Measurements from ENCODE around the gene OXT.
"Not testable (repeated sequence)": the region's sequence is repeated elsewhere in the genome, so short reads cannot be mapped to it uniquely, and the experiment has no call there.

OXT gene

DNA sequence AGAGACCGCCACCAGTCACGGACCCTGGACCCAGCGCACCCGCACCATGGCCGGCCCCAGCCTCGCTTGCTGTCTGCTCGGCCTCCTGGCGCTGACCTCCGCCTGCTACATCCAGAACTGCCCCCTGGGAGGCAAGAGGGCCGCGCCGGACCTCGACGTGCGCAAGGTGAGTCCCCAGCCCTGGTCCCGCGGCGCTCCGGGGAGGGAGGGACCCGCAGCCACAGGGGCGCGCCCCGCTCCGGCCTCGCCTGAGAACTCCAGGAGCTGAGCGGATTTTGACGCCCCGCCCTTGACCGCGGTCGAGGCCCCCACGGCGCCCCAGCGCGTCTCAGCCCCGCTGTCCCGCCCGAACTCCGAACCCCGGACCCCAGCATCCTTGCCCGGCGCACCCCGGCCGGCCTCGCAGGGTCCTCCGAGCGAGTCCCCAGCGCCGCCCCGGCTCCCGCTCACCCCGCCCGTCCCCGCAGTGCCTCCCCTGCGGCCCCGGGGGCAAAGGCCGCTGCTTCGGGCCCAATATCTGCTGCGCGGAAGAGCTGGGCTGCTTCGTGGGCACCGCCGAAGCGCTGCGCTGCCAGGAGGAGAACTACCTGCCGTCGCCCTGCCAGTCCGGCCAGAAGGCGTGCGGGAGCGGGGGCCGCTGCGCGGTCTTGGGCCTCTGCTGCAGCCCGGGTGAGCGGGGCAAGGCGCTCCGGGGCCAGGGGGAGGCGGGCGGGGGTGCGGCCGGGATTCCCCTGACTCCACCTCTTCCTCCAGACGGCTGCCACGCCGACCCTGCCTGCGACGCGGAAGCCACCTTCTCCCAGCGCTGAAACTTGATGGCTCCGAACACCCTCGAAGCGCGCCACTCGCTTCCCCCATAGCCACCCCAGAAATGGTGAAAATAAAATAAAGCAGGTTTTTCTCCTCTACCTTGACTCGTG is at the start of gene OXT:
TSS of gene OXT (plus strand) at position 11 of the 920 bp plus-strand sequence. CDS start at position 47, 36 bp downstream.
- peak; percentile 70 for DNase-seq

DNA sequence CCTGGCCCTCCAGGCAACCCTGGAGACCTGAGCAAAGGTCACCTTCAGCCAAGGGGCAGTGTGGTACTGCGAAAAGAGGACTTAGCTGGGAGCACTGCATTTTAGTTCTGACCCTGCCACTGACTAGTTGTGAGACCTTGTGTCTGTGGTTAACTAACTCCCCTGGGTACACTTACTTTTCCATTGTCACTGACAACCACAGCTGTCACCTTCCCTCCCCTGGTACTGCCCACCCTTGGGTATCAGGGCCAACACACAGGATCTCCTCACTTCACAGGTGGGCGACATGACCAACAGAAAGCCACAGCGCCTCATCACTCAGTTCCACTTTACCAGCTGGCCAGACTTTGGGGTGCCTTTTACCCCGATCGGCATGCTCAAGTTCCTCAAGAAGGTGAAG is 49.6 kb upstream of the OXT start:
- no peak for DNase-seq

DNA sequence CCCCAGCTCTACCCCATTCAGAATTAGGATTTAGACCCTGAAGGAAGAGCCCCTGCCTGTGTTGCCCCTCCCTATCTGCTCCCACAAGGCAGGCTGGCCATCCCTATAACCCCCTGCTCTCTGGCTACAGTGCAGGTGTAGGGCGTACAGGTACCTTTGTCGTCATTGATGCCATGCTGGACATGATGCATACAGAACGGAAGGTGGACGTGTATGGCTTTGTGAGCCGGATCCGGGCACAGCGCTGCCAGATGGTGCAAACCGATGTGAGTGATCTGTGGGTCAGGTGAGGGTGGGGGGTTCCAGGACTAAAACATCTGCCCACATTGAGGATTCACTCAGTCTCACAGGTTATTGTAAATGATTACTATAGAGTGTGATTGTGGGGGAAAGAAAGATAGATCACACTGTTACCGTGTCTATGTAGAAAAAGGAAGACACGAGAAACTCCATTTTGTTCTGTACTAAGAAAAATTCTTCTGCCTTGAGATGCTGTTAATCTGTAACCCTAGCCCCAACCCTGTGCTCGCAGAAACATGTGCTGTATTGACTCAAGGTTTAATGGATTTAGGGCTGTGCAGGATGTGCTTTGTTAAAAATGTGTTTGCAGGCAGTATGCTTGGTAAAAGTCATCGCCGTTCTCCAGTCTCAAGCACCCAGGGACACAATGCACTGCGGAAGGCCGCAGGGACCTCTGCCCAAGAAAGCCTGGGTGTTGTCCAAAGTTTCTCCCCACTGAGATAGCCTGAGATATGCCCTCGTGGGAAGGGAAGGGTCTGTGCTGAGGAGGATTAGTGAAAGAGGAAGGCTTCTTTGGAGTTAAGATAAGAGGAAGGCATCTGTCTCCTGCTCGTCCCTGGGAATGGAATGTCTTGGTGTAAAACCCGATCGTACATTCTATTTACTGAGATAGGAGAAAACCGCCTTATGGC is 48.6 kb upstream of the OXT start:
- not testable (repeated sequence) for DNase-seq

DNA sequence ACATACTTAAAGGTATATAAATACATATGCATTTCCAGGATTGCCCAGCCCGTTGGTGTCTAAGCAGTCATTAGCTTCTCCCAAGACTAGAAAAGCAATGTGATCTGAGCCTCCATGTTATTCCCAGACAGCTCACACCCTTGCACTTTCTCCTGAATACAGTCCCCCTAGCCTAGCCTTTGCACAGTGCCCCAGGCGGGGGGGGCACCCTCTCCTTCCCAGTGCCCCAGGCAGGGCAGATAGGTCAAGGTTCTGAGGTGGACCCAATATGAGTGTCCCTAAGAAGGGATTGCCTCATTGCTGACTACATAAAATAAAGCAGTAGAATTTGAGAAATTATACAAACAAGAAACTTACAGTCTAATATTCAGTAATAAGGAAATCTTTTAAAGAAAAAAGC is 43.4 kb upstream of the OXT start:
- DNase-seq, result no peak

DNA sequence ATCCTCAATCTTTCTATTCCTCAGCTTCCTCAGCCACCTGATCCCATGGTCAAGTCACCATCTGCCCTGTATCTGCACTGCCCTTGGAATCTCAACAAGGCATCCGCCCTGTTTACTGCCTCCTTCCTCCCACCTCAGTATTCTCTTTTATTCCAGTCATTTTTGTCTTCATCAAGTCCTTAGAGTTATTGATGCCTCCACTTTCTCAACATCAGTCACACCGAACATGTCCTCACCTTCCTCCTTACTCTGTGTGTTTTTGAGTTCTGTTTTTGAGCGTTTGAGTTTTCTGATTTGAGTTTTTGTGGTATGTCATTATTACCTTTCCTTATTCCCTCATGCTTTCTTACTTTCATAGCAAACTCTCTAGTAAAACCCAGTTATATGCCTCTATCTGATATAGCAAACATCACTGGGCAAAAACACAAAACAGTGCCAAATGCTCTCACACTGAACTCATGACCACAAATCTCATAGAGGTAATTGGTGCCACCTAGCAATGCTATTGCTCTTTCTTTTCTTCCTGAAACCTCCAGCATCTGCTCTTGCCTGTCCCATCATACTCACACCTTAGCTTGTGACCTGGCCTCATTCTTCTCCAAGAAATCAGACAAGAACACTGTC is 39.8 kb upstream of the OXT start:
- DNase-seq, result no peak

DNA sequence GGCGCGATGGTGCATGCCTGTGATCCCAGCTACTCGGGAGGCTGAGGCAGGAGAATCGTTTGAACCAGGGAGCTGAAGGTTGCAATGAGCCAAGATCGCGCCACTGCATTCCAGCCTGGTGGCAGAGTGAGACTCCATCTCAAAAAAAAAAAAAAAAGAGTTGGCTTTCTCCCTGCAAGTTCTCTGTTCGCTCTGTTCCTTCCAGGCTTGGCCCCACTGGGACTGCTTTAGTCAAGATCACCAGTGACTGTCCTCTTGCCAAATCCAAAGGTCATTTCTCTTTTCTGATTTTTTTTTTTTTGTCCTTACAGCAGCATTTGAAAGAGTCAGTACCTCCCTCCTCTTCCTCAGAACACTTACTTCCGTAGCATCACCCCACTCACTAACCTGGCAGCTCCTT is 38.8 kb upstream of the OXT start:
- no peak for DNase-seq

DNA sequence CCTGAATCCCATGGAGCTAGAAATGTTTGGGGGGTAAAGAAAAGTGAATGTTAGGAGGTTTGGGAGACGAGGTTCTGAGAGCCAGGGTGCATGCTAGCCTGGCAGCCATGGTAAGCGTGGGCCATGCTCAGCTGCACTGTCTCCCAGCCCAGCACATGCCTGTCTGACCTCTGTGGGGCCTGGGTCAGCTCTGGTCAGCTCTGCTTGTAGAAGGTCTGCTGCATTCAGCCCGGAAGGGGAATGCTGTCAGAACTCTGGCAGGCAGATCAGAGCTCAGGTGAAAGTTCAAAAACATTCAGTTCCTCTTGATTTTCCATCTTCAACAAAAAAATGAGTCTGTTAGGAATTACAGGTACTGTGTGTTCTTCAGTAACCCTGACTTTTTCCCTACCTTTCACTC is 33.8 kb upstream of the OXT start:
- DNase-seq, result no peak

DNA sequence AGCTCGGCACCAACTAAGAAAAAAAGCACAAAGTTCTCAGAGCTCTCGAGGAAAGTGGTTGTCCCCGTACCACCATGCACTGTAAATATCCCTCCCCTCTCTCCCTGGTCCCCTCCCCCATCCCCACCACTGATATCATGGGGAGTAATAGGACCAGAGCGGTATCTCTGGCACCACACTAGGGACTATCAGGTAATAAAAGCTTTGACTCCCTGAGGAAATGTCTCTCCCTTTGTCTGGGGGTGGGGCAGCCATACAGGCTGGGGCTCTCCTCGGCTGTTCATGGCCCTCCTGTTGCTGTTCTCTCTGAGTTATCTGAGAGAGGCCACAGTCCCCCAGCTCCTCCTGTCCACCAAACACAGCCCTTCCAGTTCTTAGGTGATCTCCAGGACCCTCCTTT is 33.0 kb upstream of the OXT start:
- DNase-seq, result no peak

DNA sequence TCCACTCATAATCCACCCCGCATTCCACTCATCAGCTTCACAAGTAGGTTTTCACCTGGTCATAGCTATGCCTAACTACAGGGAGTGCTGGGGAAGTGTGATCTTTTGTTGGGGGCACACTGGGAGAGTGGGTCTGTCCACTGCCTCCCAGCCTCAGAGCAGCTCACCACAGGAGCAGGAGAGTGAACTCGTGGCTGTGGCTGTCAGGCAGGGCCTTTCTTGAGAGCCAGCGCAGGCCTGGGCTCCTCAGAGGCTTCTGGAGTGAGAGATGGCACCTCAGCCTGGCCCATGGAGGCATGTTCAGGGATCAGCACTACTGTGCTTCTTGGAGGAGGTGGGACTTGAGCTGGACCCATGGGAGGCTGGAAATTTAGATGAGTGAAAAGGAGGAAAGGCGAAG is 32.0 kb upstream of the OXT start:
- DNase-seq, result no peak

DNA sequence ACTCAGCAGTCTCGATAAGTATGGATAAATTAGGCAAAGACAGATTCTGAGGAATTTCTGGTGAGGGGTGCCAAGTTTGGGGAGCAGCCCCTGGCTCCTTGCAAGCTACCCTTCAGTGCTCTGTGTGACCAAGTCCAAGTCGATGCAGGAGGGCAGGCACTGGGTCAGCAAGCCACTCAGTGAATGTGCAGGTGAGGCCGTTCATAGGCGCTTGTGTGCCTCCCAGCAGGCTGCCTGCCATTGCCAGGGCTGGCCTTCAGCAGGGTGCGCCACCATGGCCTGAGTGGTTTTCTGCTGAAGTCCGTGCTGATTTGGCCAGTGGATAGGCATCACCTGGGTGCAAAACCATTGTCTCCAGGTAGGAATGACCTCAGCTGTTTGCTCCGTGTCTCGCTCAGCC is 31.3 kb upstream of the OXT start:
- no peak for DNase-seq

DNA sequence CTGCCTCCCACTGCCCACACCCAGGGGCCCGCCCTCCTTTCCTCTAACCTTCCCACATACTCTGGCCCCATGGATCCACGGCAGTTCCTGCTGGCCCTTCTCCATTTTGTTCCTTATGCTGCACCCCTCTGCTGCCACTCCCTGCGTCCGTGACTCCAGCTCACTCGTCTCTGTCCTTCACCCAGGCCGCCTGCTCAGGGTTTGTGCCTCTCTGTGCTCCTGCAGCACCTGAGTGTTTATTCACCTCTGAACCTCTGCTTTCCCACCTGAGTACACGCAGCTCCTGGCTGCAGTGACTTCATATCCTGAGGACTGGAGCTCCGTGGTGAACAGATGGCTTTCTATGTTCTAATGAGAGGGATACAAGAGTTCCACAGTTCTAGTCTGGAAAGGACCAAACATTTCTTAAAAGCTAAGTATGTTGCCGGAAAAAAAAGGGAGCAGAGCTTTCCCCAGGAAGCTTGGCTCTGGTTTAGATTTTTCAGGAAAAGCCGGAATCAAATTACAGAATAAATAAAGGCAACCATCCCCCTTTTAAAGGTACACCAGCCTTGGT is 29.5 kb upstream of the OXT start:
- no peak for DNase-seq

DNA sequence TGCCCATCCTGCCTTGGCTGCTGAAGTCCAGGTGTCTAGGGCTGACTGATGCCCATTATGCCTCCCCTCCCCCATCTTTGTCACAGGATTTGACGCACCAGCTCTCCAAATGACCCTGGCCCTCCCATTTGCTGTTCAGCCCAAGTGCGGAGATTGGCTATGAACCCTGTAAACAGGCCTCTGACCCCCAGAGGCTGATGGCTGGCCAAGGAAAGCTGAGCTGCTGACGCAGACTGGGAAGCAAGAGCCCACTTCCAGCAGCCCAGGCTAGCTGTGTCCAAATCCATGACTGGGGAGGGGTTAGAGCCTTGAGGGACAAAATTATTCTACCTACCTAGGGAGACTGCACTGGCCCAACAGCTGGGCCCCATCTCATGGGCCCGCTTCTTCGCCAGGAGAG is 28.8 kb upstream of the OXT start:
- no peak for DNase-seq

DNA sequence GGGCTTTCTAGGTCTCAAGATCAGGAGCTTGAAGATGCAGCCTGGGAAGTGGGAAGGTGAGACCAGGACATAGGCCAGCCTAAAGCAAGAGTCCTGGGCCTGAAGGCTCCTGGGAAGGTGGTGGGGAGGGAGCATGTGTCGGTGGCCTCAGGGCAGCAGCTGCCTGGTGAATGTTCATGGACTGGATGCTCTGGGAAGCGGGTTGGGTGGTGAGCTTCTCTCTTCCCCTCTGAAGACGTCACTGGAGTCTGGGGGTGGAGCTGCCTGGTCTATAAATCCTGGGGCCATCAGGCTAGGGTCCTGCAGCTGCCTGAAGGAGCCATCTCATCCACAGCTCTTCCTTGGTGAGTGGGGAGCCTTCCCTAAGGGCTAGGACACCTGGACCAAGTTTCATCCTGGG is 28.1 kb upstream of the OXT start, which contains the start of gene GNRH2:
TSS of gene GNRH2 (plus strand) at position 301 of the 400 bp plus-strand sequence. CDS start 793 bp downstream, outside the sequence.
- DNase-seq, result no peak

DNA sequence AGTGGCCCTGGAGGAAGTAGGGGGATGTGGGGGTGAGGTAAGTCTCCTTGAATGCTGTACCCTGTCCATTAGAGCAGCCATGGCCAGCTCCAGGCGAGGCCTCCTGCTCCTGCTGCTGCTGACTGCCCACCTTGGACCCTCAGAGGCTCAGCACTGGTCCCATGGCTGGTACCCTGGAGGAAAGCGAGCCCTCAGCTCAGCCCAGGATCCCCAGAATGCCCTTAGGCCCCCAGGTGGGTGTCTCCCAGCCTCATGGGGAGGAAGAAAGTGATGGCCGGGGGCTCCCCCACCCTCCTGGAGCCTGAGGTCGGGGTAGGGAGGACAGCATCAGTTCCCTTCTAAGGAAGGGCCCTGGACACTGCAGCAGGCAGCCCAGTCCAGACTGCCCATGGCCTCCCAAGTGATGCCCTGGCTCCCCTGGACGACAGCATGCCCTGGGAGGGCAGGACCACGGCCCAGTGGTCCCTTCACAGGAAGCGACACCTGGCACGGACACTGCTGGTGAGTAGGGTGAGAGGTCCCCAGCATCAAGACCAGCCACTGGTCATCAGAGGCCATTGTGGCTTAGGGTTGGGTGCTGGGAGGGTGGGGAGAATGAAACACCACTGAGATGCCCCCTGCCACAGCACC is 27.0 kb upstream of the OXT start:
- no peak for DNase-seq

DNA sequence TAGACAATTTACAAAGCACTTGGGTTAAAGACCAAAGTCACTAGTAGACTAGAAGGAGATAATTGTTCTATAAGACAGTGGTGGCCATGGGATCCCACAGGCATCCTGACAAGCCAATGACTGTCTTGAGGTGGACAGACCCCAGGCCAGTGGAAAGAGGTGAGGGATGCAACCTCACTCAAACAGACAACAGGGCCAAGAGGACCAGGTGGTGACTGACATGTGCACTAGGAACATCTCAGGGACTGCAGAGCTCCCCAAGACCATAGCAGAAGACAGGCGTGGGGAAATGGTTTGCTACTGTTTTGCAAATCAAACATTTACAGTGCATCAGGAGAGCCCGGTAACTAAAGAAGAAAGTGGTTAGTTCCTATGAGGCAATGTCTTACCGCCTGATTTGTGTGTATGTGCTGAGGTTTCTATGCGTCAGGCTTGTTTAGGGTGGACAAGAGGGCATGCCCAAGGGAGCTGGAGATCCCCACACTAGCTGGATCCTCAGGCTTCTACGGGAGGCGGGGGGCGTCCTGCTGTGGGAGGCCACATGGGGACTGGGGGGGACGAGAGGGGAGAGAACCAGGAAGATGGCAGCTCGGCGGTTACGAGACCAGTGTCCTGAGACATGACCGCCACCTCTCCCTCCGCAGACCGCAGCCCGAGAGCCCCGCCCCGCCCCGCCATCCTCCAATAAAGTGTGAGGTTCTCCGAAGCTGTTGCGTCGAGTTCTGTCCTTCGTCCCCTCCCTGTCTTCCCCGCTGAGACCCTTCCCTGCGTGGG is 26.2 kb upstream of the OXT start:
- peak; percentile 64 for DNase-seq

DNA sequence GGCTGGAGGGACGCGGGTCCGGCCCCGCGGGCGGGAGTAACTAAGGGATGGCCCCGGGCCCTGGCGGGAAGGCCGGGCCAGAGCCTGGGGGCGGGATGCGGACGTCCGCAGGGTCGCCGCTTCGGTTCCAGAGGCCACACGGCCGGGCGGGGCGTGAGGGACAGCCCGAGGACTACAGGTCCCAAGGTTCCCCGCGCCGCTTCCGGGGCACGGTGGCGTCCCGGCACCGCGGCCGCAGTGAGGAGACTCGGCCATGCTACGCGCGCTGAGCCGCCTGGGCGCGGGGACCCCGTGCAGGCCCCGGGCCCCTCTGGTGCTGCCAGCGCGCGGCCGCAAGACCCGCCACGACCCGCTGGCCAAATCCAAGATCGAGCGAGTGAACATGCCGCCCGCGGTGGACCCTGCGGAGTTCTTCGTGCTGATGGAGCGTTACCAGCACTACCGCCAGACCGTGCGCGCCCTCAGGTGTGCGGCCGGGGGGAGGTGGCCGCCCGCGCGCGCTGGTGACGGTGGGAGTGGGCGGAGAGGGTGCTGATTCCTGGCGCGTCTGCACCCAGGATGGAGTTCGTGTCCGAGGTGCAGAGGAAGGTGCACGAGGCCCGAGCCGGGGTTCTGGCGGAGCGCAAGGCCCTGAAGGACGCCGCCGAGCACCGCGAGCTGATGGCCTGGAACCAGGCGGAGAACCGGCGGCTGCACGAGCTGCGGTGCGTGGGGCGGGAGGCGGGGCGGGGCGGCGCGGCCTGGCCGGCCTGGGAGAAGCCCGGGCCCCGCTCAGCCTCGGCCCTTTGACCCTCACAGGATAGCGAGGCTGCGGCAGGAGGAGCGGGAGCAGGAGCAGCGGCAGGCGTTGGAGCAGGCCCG is 25.4 kb upstream of the OXT start, which contains the start of gene MRPS26:
TSS of gene MRPS26 (plus strand) at position 237 of the 861 bp plus-strand sequence. CDS start at position 254, 17 bp downstream.
- DNase-seq, result peak; percentile 80

DNA sequence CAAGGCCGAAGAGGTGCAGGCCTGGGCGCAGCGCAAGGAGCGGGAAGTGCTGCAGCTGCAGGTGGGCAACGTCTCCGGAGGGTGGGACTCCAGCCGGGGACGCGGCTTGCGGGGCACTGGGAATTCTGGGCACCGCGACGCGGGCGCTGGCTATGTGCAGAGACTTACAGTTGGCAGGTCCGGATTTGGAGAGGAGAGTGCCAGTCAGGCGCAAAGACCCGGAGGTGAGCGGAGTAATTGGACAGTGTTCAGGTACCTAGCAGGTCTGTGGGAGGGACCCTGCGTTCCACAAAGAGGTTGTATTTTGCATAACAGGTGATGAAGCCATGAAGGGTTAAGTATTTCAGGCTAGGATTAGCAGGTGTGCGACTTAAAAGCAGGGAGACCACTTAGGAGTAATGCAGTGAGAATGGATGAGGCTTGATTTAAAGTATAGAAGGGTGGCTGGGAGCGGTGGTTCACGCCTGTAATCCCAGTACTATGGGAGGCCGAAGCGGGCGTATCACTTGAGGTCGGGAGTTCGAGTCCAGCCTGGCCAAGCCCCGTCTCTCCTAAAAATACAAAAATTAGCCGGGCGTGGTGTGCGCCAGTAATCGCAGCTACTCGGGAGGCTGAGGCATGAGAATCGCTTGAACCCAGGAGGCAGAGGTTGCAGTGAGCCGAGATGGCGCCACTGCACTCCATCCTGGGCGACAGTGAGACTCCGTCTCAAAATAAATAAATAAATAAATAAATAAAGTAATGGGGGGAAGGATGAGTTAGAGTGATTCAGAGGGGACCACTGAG is 24.6 kb upstream of the OXT start:
- DNase-seq, result no peak

DNA sequence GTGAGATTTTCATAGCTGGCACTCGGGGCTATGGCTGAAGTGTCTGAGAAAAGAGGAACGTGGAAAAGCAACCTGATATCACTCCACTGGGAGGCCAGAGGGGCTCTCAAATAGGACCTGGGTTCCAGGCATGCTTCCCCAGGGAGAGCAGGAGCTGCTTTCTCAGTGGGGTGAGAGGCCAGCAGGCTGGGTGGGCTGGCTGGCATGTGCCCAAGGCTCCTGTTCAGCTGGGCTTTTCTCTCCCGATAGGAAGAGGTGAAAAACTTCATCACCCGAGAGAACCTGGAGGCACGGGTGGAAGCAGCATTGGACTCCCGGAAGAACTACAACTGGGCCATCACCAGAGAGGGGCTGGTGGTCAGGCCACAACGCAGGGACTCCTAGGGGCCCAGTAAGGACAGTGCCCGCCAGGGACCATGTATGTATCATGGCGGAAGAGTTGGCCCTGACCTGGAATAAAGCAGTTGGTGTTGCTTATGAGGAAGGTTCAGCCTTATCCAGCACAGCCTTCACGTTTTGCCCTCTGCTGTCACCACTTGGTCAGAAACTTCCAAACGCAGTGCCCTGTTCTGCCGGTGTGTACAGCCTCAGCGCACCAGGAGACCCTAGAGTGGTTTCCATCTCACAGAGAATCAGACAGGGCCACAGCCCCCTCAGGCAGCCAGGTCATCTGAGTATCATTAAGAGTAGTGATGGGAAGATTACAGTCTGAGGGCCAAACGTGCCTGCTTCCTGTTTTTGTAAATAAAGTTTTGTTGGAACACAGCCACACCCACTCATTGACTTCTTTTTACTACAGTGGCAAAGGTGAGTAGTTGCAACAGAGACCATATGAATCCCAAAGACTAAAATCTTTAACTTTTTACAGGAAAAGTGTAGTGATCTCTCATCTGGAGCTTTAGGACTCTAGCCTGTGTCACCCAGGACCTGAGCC is 23.7 kb upstream of the OXT start:
- DNase-seq, result no peak
